Stimulated activated CD8-positive, alpha-beta memory T cell treated with anti-CD3 and anti-CD28 coated beads, Interleukin-4, amount 100 ng/mL, for 1 hour (primary cell): ENCODE measurements around the gene LMX1B.

Experiments
- DNase-seq, 2 donors: peaks; one replicate each; pipeline ENCODE4 v3.0.0-alpha.2; 2020; ENCODE audit warnings: low read depth in 2 of 2, low spot score in 1 of 2

LMX1B gene

DNA sequence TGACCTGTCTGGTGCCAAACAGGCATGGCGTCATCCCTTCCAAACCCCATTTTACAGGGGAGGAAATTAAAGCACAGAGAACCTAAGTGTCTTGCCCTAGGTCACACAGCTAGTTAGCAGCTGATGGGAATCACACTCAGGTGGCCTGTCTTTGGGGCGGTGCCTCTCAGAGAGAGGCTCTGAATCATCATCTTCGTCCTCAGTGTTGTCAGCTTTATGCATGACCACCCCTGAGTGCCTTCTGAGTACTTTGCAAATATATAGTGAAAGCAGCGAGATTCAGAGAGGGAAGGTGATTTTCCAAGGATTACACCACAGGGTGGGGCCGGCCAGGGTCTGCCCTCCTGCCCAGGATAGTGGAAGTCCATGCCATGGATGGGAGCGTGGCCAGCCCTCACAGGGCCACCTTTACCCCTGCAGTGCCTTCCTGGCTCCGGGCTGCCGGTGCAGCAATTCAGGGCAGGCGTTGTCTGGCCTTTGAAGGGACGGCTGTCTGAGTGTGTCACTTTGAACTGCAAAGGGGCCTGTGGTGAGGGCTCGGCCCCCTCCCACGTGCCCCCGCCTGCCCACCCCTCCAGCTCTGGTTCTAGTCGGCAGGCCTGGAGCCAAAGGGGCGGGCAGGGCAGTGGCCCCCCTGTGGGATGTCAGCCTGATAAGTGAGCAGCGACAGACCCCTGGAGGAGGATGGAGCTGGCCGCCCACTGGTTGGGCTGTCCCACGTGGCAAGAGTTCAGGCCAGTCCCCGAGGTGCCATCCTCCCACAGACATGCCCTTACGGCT lies 16.9 kb downstream of the LMX1B start:
- no peak for DNase-seq

- no peak for DNase-seq
Measured at GRCh38 chr9:126631254-126631653, 17.5 kb downstream of the LMX1B start.

GRCh38 chr9:126633881-126634558 lies 20.3 kb downstream of the LMX1B start:
- no peak for DNase-seq

- DNase-seq, result no peak
Measured at GRCh38 chr9:126635061-126635460, 21.3 kb downstream of the LMX1B start.

DNA sequence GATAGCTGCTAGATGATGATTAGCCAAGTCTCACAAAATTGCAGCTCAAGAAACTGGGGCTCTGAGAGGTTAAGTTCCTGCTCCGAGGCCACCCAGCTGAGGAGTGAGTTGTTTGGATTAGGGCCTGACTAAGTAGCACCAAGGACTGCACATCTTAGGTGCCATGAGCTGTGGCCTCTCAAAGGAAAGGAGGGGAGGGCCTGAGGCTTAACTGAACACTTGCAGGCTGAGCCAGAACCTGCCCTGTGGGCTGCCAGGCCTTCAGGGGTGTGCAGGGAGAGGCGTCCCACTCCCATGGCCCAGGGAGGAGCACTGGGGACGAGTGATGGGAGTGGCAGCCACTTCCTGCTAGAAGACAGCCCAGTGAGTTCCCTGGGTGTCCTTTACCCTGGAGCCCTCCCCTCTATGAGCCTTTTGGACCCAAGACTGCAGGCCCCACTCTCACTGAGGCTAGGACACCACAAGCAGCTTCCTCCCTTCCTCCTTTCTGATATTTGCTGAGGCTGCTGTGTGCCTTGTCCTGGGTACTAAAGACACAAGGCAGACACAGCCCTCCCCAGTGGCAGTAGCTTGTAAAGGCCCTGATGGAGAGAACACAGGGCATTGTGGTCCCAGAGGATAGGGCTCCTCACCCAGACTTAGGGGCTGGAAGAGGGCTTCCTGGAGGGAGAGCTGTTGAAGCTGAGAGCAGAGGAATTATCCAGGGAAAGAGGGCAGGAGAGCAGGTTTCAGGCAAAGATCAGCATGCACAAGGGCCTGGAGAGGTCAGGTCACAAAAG lies 22.1 kb downstream of the LMX1B start:
- no peak for DNase-seq

DNA sequence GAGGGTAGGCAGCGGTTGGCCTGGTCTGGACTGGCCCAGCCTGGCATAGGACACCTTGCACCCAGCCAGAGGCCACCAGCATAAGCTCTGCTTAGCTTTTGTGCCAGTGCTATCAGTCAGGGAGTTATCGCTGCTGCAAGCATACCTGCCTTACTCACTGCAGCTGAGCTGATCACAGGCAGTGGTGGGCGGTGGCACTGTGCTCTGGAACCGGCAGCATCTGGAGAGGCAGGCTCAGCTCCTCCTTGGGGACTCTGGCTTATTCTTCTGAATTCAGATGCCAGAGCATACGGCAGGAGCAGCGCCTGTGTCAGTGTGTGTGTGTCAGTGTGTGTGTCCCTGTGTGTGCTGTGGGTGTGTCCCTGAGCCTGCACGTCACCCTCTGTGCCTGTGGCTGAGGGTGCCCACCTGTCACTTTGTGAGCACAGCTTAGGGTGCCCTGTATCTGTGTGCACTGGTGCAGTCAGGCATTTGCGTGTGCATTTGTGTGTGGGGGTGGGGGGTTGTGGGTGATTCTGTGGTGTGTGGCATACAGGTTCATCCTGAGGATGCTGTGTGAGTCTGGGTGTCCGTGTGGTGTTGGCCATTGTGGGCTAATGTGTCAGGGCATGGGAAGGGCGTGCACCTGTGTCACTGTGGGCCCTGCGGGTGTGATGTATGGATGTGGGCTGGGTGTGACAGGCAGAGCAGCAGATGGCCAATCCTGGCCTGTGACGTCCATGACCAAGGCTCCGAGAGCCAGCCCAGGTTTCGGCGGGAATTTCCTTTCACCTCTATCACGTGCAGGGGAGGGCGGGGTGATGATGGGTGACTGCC lies 23.5 kb downstream of the LMX1B start:
- peak in 1 of 2 donors; percentile 22 for DNase-seq

- no peak for DNase-seq
Measured at GRCh38 chr9:126638571-126639132, 24.9 kb downstream of the LMX1B start.

GRCh38 chr9:126639318-126640000 lies 25.7 kb downstream of the LMX1B start:
- no peak for DNase-seq

- DNase-seq, result no peak
Measured at GRCh38 chr9:126641118-126641851, 27.6 kb downstream of the LMX1B start.

DNA sequence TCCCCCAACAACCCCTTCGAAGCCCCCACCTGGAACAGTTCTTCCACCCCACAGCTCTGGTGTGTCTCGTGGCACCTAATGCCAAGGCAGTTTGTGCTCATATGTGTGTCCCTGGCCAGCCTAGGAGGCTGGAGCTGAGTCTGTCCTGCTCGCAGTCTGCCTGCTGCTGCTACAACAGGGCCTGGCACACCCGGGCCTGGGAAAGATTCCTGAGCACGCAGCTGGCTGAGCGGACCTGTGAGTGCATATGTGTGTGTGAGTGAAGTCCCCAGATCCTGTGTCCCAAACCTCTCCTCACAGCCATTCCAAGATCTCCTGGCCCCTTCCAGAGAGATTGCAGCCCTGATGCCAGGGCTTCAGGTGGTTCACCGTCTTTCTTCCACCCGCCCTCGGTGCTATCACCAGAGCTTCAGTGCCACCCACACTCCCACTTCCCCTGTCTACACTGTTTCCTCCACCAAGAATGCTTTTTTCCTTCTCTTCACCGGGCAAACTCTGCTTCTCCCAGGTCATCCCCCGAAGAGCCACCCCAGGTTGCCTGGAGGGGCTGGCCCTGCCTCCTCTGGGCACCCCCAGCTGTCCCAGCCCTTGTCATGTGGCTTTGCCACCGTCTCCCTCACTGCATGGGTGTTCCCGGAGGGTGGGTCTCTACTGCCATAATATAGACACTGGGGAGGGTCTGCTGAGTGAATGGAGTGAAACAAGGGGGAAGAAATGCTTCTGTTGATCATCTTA lies 28.4 kb downstream of the LMX1B start:
- no peak for DNase-seq

DNA sequence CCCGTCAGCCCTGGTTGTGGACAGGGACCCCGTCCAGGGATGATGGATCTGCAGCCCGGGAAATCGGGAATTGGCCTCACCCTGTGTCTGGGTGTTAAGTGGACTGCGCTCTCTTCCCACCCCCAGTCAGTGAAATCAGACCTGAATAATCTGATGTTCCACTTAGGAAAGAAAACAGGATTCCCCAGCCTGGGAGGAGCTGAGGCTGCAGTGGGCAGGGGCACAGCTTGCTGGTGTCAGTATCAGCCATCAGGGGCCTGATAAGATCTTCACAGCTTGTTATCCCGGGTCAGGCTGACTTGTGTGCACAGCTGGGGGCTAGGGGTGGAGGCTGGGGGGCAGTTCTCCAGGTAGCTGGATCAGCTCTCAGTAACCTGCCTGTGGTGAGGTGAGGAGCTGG lies 29.1 kb downstream of the LMX1B start:
- DNase-seq, result no peak

GRCh38 chr9:126643945-126644527 lies 30.3 kb downstream of the LMX1B start:
- no peak for DNase-seq

- no peak for DNase-seq
Measured at GRCh38 chr9:126646162-126646561, 32.4 kb downstream of the LMX1B start.

- no peak for DNase-seq
Measured at GRCh38 chr9:126647585-126648411, 34.1 kb downstream of the LMX1B start.

GRCh38 chr9:126649477-126649876 lies 35.7 kb downstream of the LMX1B start:
- no peak for DNase-seq

DNA sequence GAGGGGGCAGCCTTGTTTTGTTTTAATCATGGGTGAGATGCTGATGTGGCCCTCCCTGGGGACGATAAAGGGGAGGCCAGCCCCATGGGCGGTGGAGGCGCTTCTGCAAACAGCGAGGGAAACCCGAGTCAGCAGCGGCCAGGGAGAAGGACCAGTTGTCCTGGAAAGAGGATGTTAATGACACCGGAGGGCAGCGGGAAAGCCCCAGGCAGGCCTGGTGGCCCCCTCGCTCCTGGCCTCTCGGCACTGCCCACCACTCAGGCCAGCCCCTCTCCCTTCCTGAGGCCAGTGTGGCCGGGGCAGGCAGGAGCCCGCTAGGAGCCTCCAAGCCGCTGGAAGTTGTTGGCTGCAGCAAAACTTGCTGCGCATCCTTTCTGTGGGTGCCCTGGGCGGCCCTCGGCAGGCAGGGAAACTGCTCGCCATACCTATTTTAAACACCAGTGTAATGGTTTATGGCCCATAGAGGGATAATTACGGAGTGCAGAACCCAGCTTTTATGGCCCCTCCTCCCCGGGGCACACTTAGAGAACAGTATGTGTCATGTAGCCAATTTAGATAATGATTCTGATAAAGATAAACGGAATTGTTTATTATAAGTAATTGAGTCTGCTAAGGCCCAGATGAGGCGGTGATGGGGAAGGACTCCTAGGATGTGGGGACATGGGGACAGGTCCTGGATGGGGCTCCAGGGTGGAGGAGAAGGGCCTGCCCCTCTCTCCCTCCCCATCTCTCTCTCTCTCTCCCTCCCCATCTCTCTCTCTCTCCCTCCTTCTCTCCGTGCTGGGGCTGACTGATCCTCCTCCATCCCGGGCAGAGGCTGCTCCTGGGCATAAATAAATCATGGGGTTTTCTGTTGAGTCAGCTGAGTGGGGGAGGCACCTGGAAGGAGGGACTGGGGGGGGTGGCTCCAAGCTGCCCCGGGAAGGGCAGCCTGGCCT lies 36.9 kb downstream of the LMX1B start:
- no peak for DNase-seq
